Neural crest cell (in vitro differentiated cells): ENCODE results near the gene PIAS1. TPM values are rescaled to one million over a fixed set of nuclear protein-coding genes. Genes with fewer than 3 reads are reported as not detected.

ENCODE experiments used
- DNase-seq: peaks from one replicate; pipeline ENCODE4 v3.0.0; 2021; ENCODE audit warnings: low read depth, mixed read lengths, low spot score
- H3K27ac Mint-ChIP-seq: one replicate; pipeline ENCODE4 v1.8.0; 2021; ENCODE audit warnings: mild to moderate bottlenecking, mixed read lengths; ENCODE audit not compliant: unreplicated experiment
- H3K27me3 Mint-ChIP-seq: 2 replicates; pipeline ENCODE4 v1.8.0; 2021; ENCODE audit warnings: low read depth, mild to moderate bottlenecking, mixed read lengths
- H3K36me3 Mint-ChIP-seq: 2 replicates; pipeline ENCODE4 v1.8.0; 2021; ENCODE audit warnings: low read depth, mild to moderate bottlenecking, mixed read lengths
- H3K4me1 Mint-ChIP-seq: 2 replicates; pipeline ENCODE4 v1.8.0; 2021; ENCODE audit warnings: mixed read lengths
- H3K4me3 Mint-ChIP-seq: one replicate; pipeline ENCODE4 v1.8.0; 2021; ENCODE audit warnings: mild to moderate bottlenecking, mixed read lengths
- H3K9me3 Mint-ChIP-seq: 2 replicates; pipeline ENCODE4 v1.8.0; 2021; ENCODE audit warnings: mixed read lengths
- total RNA-seq: library from RNA; stranded (reverse); gene quantifications from 2 replicates; pipeline ENCODE4 v1.2.1, GENCODE V29; 2021
- TF ChIP-seq, protein P1 (sequence below): fragments of 200-600 bp; sonication (generic); conservative IDR thresholded peaks from 2 replicates; pipeline ENCODE4 v1.5.0; 2021; ENCODE audit warnings: antibody characterized with exemption, mild to moderate bottlenecking

Gene PIAS1
- total RNA-seq, 1 donor from 2014 or later: 41.3 TPM

DNA sequence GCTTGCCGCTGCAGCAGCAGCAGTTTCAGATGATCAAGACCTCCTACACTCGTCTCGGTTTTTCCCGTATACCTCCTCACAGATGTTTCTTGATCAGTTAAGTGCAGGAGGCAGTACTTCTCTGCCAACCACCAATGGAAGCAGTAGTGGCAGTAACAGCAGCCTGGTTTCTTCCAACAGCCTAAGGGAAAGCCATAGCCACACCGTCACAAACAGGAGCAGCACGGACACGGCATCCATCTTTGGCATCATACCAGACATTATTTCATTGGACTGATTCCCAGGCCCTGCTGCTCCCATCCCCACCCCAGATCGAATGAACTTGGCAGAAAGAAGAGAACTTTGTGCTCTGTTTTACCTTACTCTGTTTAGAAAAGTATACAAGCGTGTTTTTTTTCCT is 133.4 kb downstream of the PIAS1 start:
- no peaks in the 10 kb centered on the region for H3K27me3 Mint-ChIP-seq
- H3K4me3 Mint-ChIP-seq: no peak overlapping the region
- H3K9me3 Mint-ChIP-seq: no peaks in the 10 kb centered on the region
- DNase-seq: no peak
- peaks cover 16% of the 10 kb centered on the region for H3K36me3 Mint-ChIP-seq
- no peak overlapping the region for H3K27ac Mint-ChIP-seq
- TF ChIP-seq, protein P1, sequence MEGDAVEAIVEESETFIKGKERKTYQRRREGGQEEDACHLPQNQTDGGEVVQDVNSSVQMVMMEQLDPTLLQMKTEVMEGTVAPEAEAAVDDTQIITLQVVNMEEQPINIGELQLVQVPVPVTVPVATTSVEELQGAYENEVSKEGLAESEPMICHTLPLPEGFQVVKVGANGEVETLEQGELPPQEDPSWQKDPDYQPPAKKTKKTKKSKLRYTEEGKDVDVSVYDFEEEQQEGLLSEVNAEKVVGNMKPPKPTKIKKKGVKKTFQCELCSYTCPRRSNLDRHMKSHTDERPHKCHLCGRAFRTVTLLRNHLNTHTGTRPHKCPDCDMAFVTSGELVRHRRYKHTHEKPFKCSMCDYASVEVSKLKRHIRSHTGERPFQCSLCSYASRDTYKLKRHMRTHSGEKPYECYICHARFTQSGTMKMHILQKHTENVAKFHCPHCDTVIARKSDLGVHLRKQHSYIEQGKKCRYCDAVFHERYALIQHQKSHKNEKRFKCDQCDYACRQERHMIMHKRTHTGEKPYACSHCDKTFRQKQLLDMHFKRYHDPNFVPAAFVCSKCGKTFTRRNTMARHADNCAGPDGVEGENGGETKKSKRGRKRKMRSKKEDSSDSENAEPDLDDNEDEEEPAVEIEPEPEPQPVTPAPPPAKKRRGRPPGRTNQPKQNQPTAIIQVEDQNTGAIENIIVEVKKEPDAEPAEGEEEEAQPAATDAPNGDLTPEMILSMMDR: no peak
- no peaks in the 10 kb centered on the region for H3K4me1 Mint-ChIP-seq

DNA sequence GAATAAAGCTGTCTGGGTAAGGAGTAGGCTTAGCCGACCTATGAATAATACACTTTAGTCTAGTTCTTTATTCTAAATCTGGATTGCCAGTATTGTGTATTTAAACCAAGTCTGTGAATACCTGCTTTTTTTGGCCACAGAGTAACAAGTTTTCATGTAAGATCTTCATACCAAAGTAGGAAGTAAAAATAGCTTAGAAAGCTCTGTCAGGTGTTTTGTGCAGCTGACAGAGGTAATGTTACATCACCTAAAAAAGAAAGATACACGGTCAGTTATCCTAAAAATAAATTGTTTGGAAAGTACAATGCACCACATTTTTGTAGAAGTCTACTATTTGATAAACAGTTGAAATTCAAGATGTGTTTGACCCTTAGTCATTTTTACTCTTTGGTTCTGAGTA is 134.5 kb downstream of the PIAS1 start:
- H3K36me3 Mint-ChIP-seq: peaks cover 14% of the 10 kb centered on the region
- H3K9me3 Mint-ChIP-seq: no peaks in the 10 kb centered on the region
- peaks cover 5% of the 10 kb centered on the region for H3K4me1 Mint-ChIP-seq
- H3K27ac Mint-ChIP-seq: no peak overlapping the region
- TF ChIP-seq, protein P1: no peak
- H3K4me3 Mint-ChIP-seq: no peak overlapping the region
- DNase-seq: no peak
- no peaks in the 10 kb centered on the region for H3K27me3 Mint-ChIP-seq

DNA sequence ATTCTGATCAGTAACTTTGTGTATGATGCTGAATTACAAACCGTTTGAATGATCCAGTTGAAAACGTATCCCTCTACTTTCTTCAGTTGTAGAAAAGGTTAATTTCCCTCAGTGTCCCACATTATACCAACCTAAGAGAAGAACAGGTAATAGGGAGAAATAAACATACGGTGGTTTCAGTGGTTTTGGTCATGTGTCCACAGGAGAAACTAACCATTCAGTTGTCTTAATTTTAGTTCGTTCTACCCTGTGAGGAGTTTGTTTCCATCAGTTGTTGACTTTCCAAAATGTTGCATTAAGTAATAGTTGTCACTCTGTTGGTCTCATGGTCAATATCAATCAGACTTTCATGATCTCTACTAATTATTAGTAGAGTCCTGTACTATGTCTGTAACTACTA is 135.9 kb downstream of the PIAS1 start:
- Mint-ChIP-seq H3K4me1 (peaks cover 10% of the 10 kb centered on the region), H3K4me3 (no peak overlapping the region), H3K27me3 (peaks cover 2% of the 10 kb centered on the region), H3K36me3 (peaks cover 17% of the 10 kb centered on the region), H3K9me3 (no peaks in the 10 kb centered on the region), H3K27ac (no peak overlapping the region)
- DNase-seq: no peak
- TF ChIP-seq, protein P1: no peak

DNA sequence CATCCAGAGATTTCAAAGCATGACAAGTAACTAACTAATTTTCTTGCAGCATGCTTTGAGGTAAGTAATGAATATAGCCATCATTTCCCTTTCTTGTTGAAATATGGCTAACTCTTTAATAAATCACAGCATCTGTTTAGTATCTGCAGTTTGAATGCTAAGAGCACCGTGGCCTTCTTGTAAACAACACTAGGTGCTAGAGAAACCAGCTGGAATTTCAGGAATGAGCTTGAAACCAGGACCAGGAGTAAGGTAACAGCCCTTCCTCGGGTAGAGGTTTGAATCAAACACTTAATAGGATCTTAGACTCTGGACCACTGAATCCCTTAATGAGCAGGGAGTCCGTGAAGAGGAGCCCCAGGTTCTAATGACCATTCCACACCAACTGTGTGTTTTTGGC is 137.4 kb downstream of the PIAS1 start:
- peaks cover 3% of the 10 kb centered on the region for H3K27me3 Mint-ChIP-seq
- H3K36me3 Mint-ChIP-seq: peaks cover 15% of the 10 kb centered on the region
- H3K4me3 Mint-ChIP-seq: no peak overlapping the region
- H3K27ac Mint-ChIP-seq: no peak overlapping the region
- no peak for DNase-seq
- TF ChIP-seq, protein P1: no peak
- no peaks in the 10 kb centered on the region for H3K9me3 Mint-ChIP-seq
- peaks cover 17% of the 10 kb centered on the region for H3K4me1 Mint-ChIP-seq

DNA sequence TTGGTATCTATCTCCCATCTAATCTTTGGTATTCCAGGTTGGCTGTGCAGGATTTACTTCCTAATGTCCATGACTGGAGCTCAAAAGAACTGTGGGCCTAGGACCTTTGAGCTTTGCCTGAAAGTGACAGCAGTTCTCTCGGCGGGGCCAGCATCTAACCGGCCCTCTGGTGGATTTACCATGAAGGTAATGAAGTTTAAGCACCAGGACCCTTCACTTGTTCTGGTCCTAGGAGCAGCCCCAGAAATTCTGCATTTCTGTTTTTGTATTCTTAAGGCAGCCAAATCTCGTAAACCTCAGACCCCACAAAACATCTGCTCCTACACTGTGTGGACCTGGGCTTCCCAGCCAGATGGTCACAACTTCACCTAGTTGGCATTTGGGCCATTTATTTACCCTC is 138.0 kb downstream of the PIAS1 start:
- Mint-ChIP-seq H3K27me3 (peaks cover 3% of the 10 kb centered on the region), H3K4me3 (no peak overlapping the region), H3K4me1 (peaks cover 17% of the 10 kb centered on the region), H3K9me3 (no peaks in the 10 kb centered on the region), H3K27ac (no peak overlapping the region), H3K36me3 (peaks cover 15% of the 10 kb centered on the region)
- no peak for DNase-seq
- TF ChIP-seq, protein P1: no peak
